K562 (cell line): ENCODE data around the gene MEGF10. TPM values are rescaled to one million over a fixed set of nuclear protein-coding genes. Genes with fewer than 3 reads are reported as not detected.

Experiments
- ATAC-seq: fragments of 200-7000 bp; cut with Tn5 transposase; 3 replicates; pipeline ENCODE4 v1.9.1; 2020; ENCODE audit warnings: moderate library complexity
- BruUV-seq: library from RNA; stranded (reverse); fragments of 400-500 nt; replicated peaks from 2 replicates; lab custom pipeline; 2021; lab: Mats Ljungman, UMichigan
- CTCF ChIA-PET: fragments of 300-600 bp; formaldehyde crosslinking; extraction: SDS; loops from one replicate; lab custom pipeline; 2021; ENCODE audit warnings: low intra/inter-chr PET ratio; lab: Yijun Ruan, JAX
- POLR2A ChIA-PET: fragments of 300-600, 350-650 bp; sonication (Branson Sonifier 250); formaldehyde crosslinking; extraction: SDS; loops from one replicate; lab custom pipeline; 2021; ENCODE audit warnings: antibody characterized with exemption, inconsistent platforms; lab: Yijun Ruan, JAX
- DNase-seq, 4 experiments: peaks; one replicate each; pipeline versions ENCODE4 v3.0.0 to v3.0.0-alpha.2; 2011 to 2018; ENCODE audit warnings: low spot score in 3 of 4, mixed read lengths in 3 of 4; ENCODE audit errors: extremely low read depth in 1 of 4
- FAIRE-seq: peaks from 2 replicates; lab custom pipeline; 2011; peaks lifted over from hg19 to GRCh38; lab: Jason Lieb, UNC
- H2AFZ ChIP-seq: 2 replicates; pipeline ENCODE4 v1.6.0; 2011; ENCODE audit warnings: low read depth, low read length, control low read depth, inconsistent platforms
- H3K27ac ChIP-seq: fragments of 200-600 bp; 3 replicates; pipeline ENCODE4 v1.8.0; 2011; ENCODE audit warnings: low read depth, mild to moderate bottlenecking, control low read depth, inconsistent platforms, low read length, moderate library complexity, mixed read lengths; ENCODE audit errors: extremely low read depth
- H3K27me3 ChIP-seq, 2 experiments: fragments of 300-600 bp in 1 of 2; 2 replicates in 1 of 2; 3 replicates in 1 of 2; pipeline versions ENCODE4 v1.6.0 to v1.8.0; 2011; ENCODE audit warnings: inconsistent platforms in 2 of 2, low read length in 2 of 2, mild to moderate bottlenecking in 1 of 2, mixed read lengths in 1 of 2, moderate library complexity in 1 of 2; ENCODE audit not compliant: control insufficient read depth in 2 of 2, insufficient read depth in 2 of 2
- H3K36me3 ChIP-seq: fragments of 300-600 bp; 3 replicates; pipeline ENCODE4 v1.8.0; 2011; ENCODE audit warnings: mild to moderate bottlenecking, low read length, inconsistent platforms; ENCODE audit not compliant: control insufficient read depth, insufficient read depth
- H3K4me1 ChIP-seq, 2 experiments: fragments of 200-600 bp in 1 of 2; replicated peaks in 1 of 2; 2 replicates in 1 of 2; 3 replicates in 1 of 2; pipeline versions ENCODE4 v1.5.1 to v1.8.0; 2011; ENCODE audit warnings: inconsistent platforms in 2 of 2, low read length in 2 of 2, mild to moderate bottlenecking in 1 of 2, mixed read lengths in 1 of 2, moderate library complexity in 1 of 2; ENCODE audit not compliant: control insufficient read depth in 2 of 2, insufficient read depth in 2 of 2
- H3K4me2 ChIP-seq: 2 replicates; pipeline ENCODE4 v1.6.1; 2011; ENCODE audit warnings: low read length, control low read depth, inconsistent platforms, mixed read lengths; ENCODE audit not compliant: insufficient read depth
- H3K4me3 ChIP-seq: fragments of 200-600 bp; sonication (generic), shearing (Covaris generic); 2 replicates; pipeline ENCODE4 v1.5.1; 2016; ENCODE audit warnings: control low read depth, inconsistent platforms
- H3K79me2 ChIP-seq: fragments of 200-600 bp; 3 replicates; pipeline ENCODE4 v1.8.0; 2011; ENCODE audit warnings: low read length, inconsistent platforms; ENCODE audit not compliant: control insufficient read depth, insufficient read depth
- H3K9ac ChIP-seq, 2 experiments: 2 replicates each; pipeline versions ENCODE4 v1.6.0 to v1.6.1; 2011; ENCODE audit warnings: low read depth in 2 of 2, low read length in 2 of 2, control low read depth in 1 of 2, inconsistent platforms in 1 of 2, mild to moderate bottlenecking in 1 of 2, mixed read lengths in 1 of 2; ENCODE audit not compliant: insufficient read depth in 1 of 2
- H3K9me1 ChIP-seq: one replicate; pipeline ENCODE4 v1.6.0; 2011; ENCODE audit warnings: inconsistent platforms, mild to moderate bottlenecking, low read length, moderate library complexity; ENCODE audit not compliant: control insufficient read depth, insufficient read depth
- H3K9me3 ChIP-seq: replicated peaks from 2 replicates; pipeline ENCODE4 v1.5.1; 2011; ENCODE audit warnings: low read depth, low read length, inconsistent platforms; ENCODE audit not compliant: control insufficient read depth, insufficient read depth
- H4K20me1 ChIP-seq: replicated peaks from 2 replicates; pipeline ENCODE4 v1.6.1; 2011; ENCODE audit warnings: low read length, inconsistent platforms, mixed read lengths; ENCODE audit not compliant: control insufficient read depth, insufficient read depth
- ARID3B ChIP-seq: fragments of 250-450 bp; sonication (Bioruptor Pico); IDR thresholded peaks from 2 replicates; pipeline ENCODE4 v1.4.0; 2020; ENCODE audit warnings: borderline replicate concordance
- ATF4 ChIP-seq: fragments of 450-650 bp; formaldehyde crosslinking; IDR thresholded peaks from 2 replicates; pipeline ENCODE4 v1.4.0; 2022; ENCODE audit warnings: mild to moderate bottlenecking, moderate library complexity
- FIP1L1 ChIP-seq: fragments of 200-400 bp; formaldehyde crosslinking; IDR thresholded peaks from 2 replicates; pipeline ENCODE4 v1.6.1; 2018; ENCODE audit warnings: mild to moderate bottlenecking, low read depth, low read length; ENCODE audit not compliant: poor library complexity, severe bottlenecking
- HEY1 ChIP-seq: fragments of 250-450 bp; sonication (Bioruptor Pico); IDR thresholded peaks from 2 replicates; pipeline ENCODE4 v1.5.0; 2020; ENCODE audit warnings: mild to moderate bottlenecking, moderate library complexity, borderline replicate concordance
- JUNB ChIP-seq: fragments of 450-650 bp; formaldehyde crosslinking; conservative IDR thresholded peaks from 2 replicates; pipeline ENCODE4 v1.4.0; 2020; ENCODE audit warnings: mild to moderate bottlenecking
- MEF2D ChIP-seq: conservative IDR thresholded peaks from 2 replicates; pipeline ENCODE4 v1.6.1; 2016; ENCODE audit warnings: low read depth, missing genetic modification characterization, missing compliant biosample characterization
- TCF7 ChIP-seq: sonication (generic); IDR thresholded peaks from 2 replicates; pipeline ENCODE4 v1.6.1; 2016; ENCODE audit warnings: antibody characterized with exemption, borderline replicate concordance
- TEAD1 ChIP-seq, 2 experiments: fragments of 450-650 bp in 1 of 2; sonication (generic) in 1 of 2; formaldehyde crosslinking; IDR thresholded peaks; 2 replicates each; pipeline versions ENCODE4 v1.4.0 to v1.8.0; 2020 to 2022; ENCODE audit warnings: mild to moderate bottlenecking in 2 of 2, missing genetic modification reagents in 1 of 2
- ZNF280B ChIP-seq: fragments of 250-450 bp; sonication (Bioruptor Pico); IDR thresholded peaks from 2 replicates; pipeline ENCODE4 v1.5.1; 2021; ENCODE audit warnings: mild to moderate bottlenecking
- ZNF444 ChIP-seq: fragments of 250-450 bp; sonication (Bioruptor Pico); IDR thresholded peaks from 2 replicates; pipeline ENCODE4 v1.4.0; 2020; ENCODE audit warnings: mild to moderate bottlenecking, moderate library complexity
- ZNF507 ChIP-seq: conservative IDR thresholded peaks from 2 replicates; pipeline ENCODE4 v1.6.1; 2017; ENCODE audit warnings: missing genetic modification characterization, missing compliant biosample characterization
- ZNF592 ChIP-seq: fragments of 450-650 bp; IDR thresholded peaks from 2 replicates; pipeline ENCODE4 v1.6.1; 2017; ENCODE audit warnings: antibody characterized with exemption, mild to moderate bottlenecking
- WGBS: fragments of 100-300 bp; shearing (Covaris generic); methylation state at CpG from one replicate; pipeline ENCODE4 v1.1.6; 2016; ENCODE audit warnings: low coverage, mixed read lengths; ENCODE audit not compliant: insufficient coverage; ENCODE audit errors: missing lambda C conversion rate; 5-methylcytosine and 5-hydroxymethylcytosine counted together
- in situ Hi-C: fragments of 300-500 bp; cut with MboI; formaldehyde crosslinking; loops from 4 replicates; pipeline ENCODE4 v1.15.0; 2018; ENCODE audit warnings: inconsistent platforms, mixed read lengths
- intact Hi-C: fragments of 100-400 bp; cut with micrococcal nuclease; formaldehyde crosslinking; loops from 2 replicates; pipeline ENCODE4 v1.14.2; 2022
- polyA plus RNA-seq, 8 experiments: library from polyadenylated mRNA; depleted of rRNA in 4 of 8; stranded (reverse) in 5 of 8; unstranded in 3 of 8; fragments of >200 nt; fragmentation: Nextera tagmentation in 2 of 8; fragmentation: Illumina TruSeq in 1 of 8; extraction: Ambion mirVana in 2 of 8; extraction: Trizol in 1 of 8; gene quantifications; 2 replicates each; pipeline versions ENCODE4 v1.2.1 to v1.2.3, GENCODE V29; 2011 to 2014; ENCODE audit warnings: inconsistent platforms in 1 of 8, missing spikeins in 1 of 8
- total RNA-seq, 7 experiments: library from RNA; depleted of rRNA in 6 of 7; stranded (reverse); fragments of >200 nt in 6 of 7; fragmentation: Illumina TruSeq in 2 of 7; extraction: Trizol in 2 of 7; gene quantifications; 2 replicates each; pipeline versions ENCODE4 v1.2.1 to v1.2.3, GENCODE V29; 2011 to 2021; ENCODE audit warnings: low replicate concordance in 1 of 7

The MEGF10 gene
- total and polyA plus RNA-seq, 9 of the 15 experiments (the other 6 are each of a cell fraction or from before 2014, with no cell fraction given): 0.07 TPM; not detected in 8

GRCh38 chr5:127359502-127359901 is 68.9 kb downstream of the MEGF10 start (continued):
- TF ChIP-seq HEY1 (CRISPR knock-in tag): no peak
- no peak for TF ChIP-seq TCF7
- no peak for TF ChIP-seq FIP1L1

GRCh38 chr5:127363403-127363802 is 72.8 kb downstream of the MEGF10 start:
- Histone ChIP-seq H3K79me2 (no peaks in the 10 kb centered on the region), H3K36me3 (no peaks in the 10 kb centered on the region), H3K9me3 (no peaks in the 10 kb centered on the region), H3K4me3 (no peak overlapping the region), H3K9ac (no peak overlapping the region), H3K9me1 (no peaks in the 10 kb centered on the region), H3K4me1 (no peaks in the 10 kb centered on the region), H2AFZ (no peak overlapping the region), H3K27ac (no peak overlapping the region), H3K27me3 (no peaks in the 10 kb centered on the region), H3K4me2 (no peak overlapping the region), H4K20me1 (no peaks in the 10 kb centered on the region)
- no peak for DNase-seq
- intact Hi-C loops (no loop called here), in situ Hi-C loops (no loop called here)
- no peak for FAIRE-seq
- CTCF ChIA-PET: no interaction called here
- POLR2A ChIA-PET: no interaction called here
- BruUV-seq: no TSS peak
- no peak for ATAC-seq
- WGBS: 1% methylated on average over 4 of the region's 4 CpGs
- TF ChIP-seq MEF2D (tag) (no peak), ZNF507 (tag) (no peak), ZNF592 (no peak), ATF4 (no peak), JUNB (CRISPR knock-in tag) (no peak), ZNF280B (CRISPR knock-in tag) (no peak), TEAD1 (CRISPR knock-in tag; IDR thresholded peaks at IDR 0.05) (no peak), ARID3B (CRISPR knock-in tag) (no peak), ZNF444 (CRISPR knock-in tag) (no peak)
